Measurements from ENCODE around the gene CYLD.

Gene CYLD

GRCh38 chr16:50705436-50706110 is 36.3 kb upstream of the CYLD start:
- no peak for TF ChIP-seq CTCF (conservative IDR thresholded peaks at IDR 0.05; ENCODE audit: low read depth, low read length)
- no peak for DNase-seq (ENCODE audit: low read depth)
- H3K4me3 ChIP-seq (ENCODE audit: low read length): no peak overlapping the region

- H3K4me3 ChIP-seq (ENCODE audit: low read length): no peak overlapping the region
- no peak for TF ChIP-seq CTCF (conservative IDR thresholded peaks at IDR 0.05; ENCODE audit: low read depth, low read length)
- DNase-seq (ENCODE audit: low read depth): no peak
These were observed 35.6 kb upstream of the CYLD start for GRCh38 chr16:50706250-50706649.

GRCh38 chr16:50708373-50709060 is 33.4 kb upstream of the CYLD start:
- DNase-seq (ENCODE audit: low read depth): no peak
- TF ChIP-seq CTCF (conservative IDR thresholded peaks at IDR 0.05; ENCODE audit: low read depth, low read length): no peak
- H3K4me3 ChIP-seq (ENCODE audit: low read length): no peak overlapping the region

GRCh38 chr16:50709061-50709684 is 32.7 kb upstream of the CYLD start:
- no peak for DNase-seq (ENCODE audit: low read depth)
- no peak overlapping the region for H3K4me3 ChIP-seq (ENCODE audit: low read length)
- TF ChIP-seq CTCF (conservative IDR thresholded peaks at IDR 0.05; ENCODE audit: low read depth, low read length): no peak

- DNase-seq (ENCODE audit: low read depth): no peak
- TF ChIP-seq CTCF (conservative IDR thresholded peaks at IDR 0.05; ENCODE audit: low read depth, low read length): no peak
- no peak overlapping the region for H3K4me3 ChIP-seq (ENCODE audit: low read length)
These were observed 31.9 kb upstream of the CYLD start for GRCh38 chr16:50709980-50710379.

- no peak for DNase-seq (ENCODE audit: low read depth)
- no peak for TF ChIP-seq CTCF (conservative IDR thresholded peaks at IDR 0.05; ENCODE audit: low read depth, low read length)
- no peak overlapping the region for H3K4me3 ChIP-seq (ENCODE audit: low read length)
These were observed 30.8 kb upstream of the CYLD start for GRCh38 chr16:50711040-50711439.
